ENCODE measurements around the gene FGGY.

Gene FGGY

DNA sequence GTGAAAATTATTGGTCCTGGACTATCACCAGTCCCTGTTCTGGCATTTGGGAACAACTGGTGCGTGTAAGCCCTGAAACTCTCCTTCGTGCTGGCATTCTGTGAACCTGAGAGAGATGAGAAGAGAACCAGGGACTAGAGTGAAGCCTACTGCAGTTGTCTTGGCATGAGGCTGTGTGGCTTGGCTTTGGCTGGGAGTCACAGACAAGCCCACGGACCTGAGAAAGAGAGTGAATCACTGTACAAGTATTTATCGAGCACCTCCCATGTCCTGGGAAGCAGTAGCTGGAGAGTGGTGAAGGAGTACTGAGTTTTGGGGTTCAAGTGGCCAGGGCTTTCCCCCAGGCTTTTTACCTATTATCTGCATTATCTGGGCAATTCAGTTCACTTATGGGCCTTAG, 63.3 kb downstream of the FGGY start:
- TF ChIP-seq POLR2A (IDR thresholded peaks at IDR 0.05; ENCODE audit: extremely low read depth, insufficient read length) (no peak), MYC (IDR thresholded peaks at IDR 0.05; ENCODE audit: low read depth, low read length) (no peak)
- TF ChIP-seq, protein P1, sequence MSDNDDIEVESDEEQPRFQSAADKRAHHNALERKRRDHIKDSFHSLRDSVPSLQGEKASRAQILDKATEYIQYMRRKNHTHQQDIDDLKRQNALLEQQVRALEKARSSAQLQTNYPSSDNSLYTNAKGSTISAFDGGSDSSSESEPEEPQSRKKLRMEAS (IDR thresholded peaks at IDR 0.05; ENCODE audit: low read depth, low read length): no peak
- TF ChIP-seq, protein P2, sequence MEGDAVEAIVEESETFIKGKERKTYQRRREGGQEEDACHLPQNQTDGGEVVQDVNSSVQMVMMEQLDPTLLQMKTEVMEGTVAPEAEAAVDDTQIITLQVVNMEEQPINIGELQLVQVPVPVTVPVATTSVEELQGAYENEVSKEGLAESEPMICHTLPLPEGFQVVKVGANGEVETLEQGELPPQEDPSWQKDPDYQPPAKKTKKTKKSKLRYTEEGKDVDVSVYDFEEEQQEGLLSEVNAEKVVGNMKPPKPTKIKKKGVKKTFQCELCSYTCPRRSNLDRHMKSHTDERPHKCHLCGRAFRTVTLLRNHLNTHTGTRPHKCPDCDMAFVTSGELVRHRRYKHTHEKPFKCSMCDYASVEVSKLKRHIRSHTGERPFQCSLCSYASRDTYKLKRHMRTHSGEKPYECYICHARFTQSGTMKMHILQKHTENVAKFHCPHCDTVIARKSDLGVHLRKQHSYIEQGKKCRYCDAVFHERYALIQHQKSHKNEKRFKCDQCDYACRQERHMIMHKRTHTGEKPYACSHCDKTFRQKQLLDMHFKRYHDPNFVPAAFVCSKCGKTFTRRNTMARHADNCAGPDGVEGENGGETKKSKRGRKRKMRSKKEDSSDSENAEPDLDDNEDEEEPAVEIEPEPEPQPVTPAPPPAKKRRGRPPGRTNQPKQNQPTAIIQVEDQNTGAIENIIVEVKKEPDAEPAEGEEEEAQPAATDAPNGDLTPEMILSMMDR (IDR thresholded peaks at IDR 0.05; ENCODE audit: low read depth, low read length): no peak
- no peak overlapping the region for H3K4me3 ChIP-seq (ENCODE audit: low read depth, low read length)
- no peak for DNase-seq (ENCODE audit: low read depth)

DNA sequence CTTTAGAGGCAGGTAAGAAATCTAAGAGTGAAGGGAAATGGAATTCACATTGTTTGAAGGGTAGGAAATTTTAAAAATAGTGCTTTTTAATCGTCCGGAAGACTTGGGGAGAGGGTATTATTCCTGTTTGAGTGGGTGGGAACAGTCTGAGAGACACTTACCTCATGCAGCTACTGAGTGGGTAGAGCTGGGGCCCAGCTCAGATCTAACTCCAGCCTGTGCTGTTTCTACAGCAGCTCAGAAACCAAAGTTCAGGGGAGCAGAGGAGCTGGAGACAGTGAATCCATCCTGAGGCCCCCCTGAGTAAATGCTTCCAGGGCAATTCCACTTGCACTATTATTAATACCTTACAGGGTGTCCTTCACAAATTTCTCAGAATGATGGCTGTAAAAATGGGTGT, 63.8 kb downstream of the FGGY start:
- no peak overlapping the region for H3K4me3 ChIP-seq (ENCODE audit: low read depth, low read length)
- TF ChIP-seq POLR2A (IDR thresholded peaks at IDR 0.05; ENCODE audit: extremely low read depth, insufficient read length) (no peak), MYC (IDR thresholded peaks at IDR 0.05; ENCODE audit: low read depth, low read length) (no peak)
- DNase-seq (ENCODE audit: low read depth): no peak

DNA sequence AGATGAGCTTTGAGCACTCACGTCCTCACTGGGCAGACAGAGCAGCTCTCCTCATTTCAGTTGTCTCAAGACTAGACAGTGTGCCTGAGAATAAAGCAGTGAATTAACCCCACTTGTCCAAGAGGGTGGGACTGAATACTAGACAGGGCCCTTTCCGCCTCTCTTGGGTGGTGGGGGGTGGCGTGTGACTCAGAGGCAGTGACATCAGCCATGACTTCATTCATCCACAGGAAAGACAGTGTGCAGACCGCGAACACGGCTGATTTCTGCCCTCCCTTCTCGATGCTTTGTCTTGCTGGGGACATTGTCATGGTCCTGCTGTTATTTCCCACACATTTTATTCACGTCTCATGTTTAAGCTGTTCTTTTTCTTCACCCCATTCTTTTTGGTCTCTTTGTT, 64.9 kb downstream of the FGGY start:
- DNase-seq (ENCODE audit: low read depth): no peak
- H3K4me3 ChIP-seq (ENCODE audit: low read depth, low read length): no peak overlapping the region
- TF ChIP-seq MYC (IDR thresholded peaks at IDR 0.05; ENCODE audit: low read depth, low read length) (no peak), POLR2A (IDR thresholded peaks at IDR 0.05; ENCODE audit: extremely low read depth, insufficient read length) (no peak)
- TF ChIP-seq, protein P2 (IDR thresholded peaks at IDR 0.05; ENCODE audit: low read depth, low read length): no peak
- TF ChIP-seq, protein P1 (IDR thresholded peaks at IDR 0.05; ENCODE audit: low read depth, low read length): no peak

DNA sequence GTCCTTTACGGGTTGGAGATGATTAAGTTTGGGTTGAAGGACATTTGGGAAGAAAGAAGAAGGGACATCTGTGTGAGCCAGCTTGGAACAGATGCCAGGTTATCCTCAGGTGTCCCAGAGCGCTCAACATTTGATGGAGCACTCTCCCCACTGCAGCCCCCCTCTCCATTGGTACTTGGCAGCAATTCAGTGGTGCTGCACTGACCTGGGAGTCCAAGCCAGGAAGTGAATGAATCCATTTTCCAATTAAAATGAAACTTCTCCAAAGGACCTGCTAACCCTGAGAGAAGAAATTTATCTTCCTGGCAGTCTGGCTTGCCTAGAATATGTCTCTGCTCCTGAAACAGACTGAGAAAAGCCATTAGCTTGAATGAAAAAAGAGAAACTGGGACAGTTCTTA, 67.1 kb downstream of the FGGY start:
- DNase-seq (ENCODE audit: low read depth): no peak
- no peak overlapping the region for H3K4me3 ChIP-seq (ENCODE audit: low read depth, low read length)
- TF ChIP-seq, protein P2 (IDR thresholded peaks at IDR 0.05; ENCODE audit: low read depth, low read length): no peak
- TF ChIP-seq MYC (IDR thresholded peaks at IDR 0.05; ENCODE audit: low read depth, low read length) (no peak), POLR2A (IDR thresholded peaks at IDR 0.05; ENCODE audit: extremely low read depth, insufficient read length) (no peak)
- TF ChIP-seq, protein P1 (IDR thresholded peaks at IDR 0.05; ENCODE audit: low read depth, low read length): no peak

DNA sequence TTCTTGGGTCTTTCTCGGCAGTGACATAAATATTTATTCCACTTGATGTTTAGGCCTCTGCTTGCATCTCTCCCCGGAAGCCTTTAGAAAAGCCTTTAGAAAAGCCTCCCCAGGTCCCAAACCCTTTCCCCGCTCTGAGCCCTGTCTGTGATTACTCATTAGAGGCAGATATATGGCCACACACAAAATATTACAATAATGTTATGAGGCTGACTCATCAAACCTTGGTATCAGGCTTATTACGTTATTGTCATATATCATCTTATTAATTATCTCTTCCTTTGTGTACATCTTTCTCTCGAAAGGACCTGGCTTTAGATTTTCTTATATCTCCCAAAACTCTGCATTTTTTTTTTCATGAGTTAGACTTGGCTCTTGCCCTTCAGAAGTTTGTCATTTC, 69.5 kb downstream of the FGGY start:
- TF ChIP-seq, protein P1 (IDR thresholded peaks at IDR 0.05; ENCODE audit: low read depth, low read length): no peak
- no peak for TF ChIP-seq POLR2A (IDR thresholded peaks at IDR 0.05; ENCODE audit: extremely low read depth, insufficient read length)
- TF ChIP-seq MYC (IDR thresholded peaks at IDR 0.05; ENCODE audit: low read depth, low read length): no peak
- TF ChIP-seq, protein P2 (IDR thresholded peaks at IDR 0.05; ENCODE audit: low read depth, low read length): no peak
- no peak for DNase-seq (ENCODE audit: low read depth)
- no peak overlapping the region for H3K4me3 ChIP-seq (ENCODE audit: low read depth, low read length)

DNA sequence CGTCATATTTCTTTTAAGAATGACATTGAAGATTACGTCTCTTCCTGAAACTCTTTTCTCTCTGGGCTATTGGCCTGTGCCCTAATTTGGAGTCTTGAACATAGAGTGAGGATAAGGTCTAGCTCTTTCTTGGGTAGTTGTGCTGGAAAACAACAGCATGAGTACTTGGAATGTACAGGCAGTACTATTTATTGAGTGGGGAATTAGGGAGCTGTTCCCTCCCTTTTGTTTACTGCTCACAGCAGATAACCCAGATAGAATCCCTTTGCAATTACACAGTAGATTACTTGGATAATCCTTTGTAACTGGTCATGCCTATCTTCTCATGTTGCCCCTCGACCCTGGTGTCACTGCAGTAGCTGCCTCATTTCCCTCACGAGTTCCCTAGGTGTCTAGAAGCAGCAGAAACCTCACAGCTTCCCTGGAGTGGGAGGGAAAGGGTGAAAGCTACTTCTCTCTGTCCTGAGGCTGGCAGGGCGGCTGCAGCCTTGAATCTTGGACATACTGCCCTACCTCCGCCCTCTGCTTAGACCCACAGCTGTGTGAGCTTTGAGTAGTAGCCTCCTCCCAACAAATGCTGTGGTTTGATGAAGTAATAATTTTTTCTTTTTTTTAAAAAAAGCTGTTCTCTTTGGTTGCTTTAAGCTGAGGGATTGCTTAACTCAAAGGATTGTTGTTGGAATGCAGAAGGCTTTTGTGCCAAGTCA, 70.6 kb downstream of the FGGY start:
- no peak overlapping the region for H3K4me3 ChIP-seq (ENCODE audit: low read depth, low read length)
- DNase-seq (ENCODE audit: low read depth): peak; percentile 77
- TF ChIP-seq, protein P1 (IDR thresholded peaks at IDR 0.05; ENCODE audit: low read depth, low read length): 0 out of 2 replicates have a peak, but pooled peaks have one; percentile 17
- TF ChIP-seq, protein P2 (IDR thresholded peaks at IDR 0.05; ENCODE audit: low read depth, low read length): no peak
- TF ChIP-seq MYC (IDR thresholded peaks at IDR 0.05; ENCODE audit: low read depth, low read length) (no peak), POLR2A (IDR thresholded peaks at IDR 0.05; ENCODE audit: extremely low read depth, insufficient read length) (no peak)
